OCI-LY3 (cell line): ENCODE data around the gene ARID5B.
A peak's percentile ranks its signal among the peaks of the same experiment; 100 is the strongest.

Source experiments
- H2AFZ ChIP-seq: fragments of 200-600, 300-600 bp; shearing (Covaris generic); 2 replicates; pipeline ENCODE4 v1.6.0; 2014; ENCODE audit warnings: antibody characterized with exemption, low read depth, low read length
- H3K27ac ChIP-seq: fragments of 200-600, 300-600 bp; sonication (generic); 2 replicates; pipeline ENCODE4 v1.5.1; 2014; ENCODE audit warnings: mild to moderate bottlenecking, low read length, moderate library complexity, mixed read lengths
- H3K27me3 ChIP-seq: fragments of 200-600, 300-600 bp; sonication (generic); 2 replicates; pipeline ENCODE4 v1.6.1; 2014; ENCODE audit warnings: low read depth, low read length, mixed read lengths
- H3K36me3 ChIP-seq: fragments of 200-600, 300-600 bp; sonication (generic); replicated peaks from 2 replicates; pipeline ENCODE3; 2014; ENCODE audit warnings: low read depth, low read length, mixed read lengths
- H3K4me1 ChIP-seq: fragments of 300-600, 200-600 bp; sonication (generic); 2 replicates; pipeline ENCODE4 v1.6.1; 2014; ENCODE audit warnings: low read length, mixed read lengths
- H3K4me2 ChIP-seq: fragments of 200-600, 300-600 bp; sonication (generic); 2 replicates; pipeline ENCODE4 v1.6.1; 2014; ENCODE audit warnings: low read length, mixed read lengths
- H3K4me3 ChIP-seq: fragments of 300-600, 200-600 bp; sonication (generic); 2 replicates; pipeline ENCODE4 v1.5.1; 2014; ENCODE audit warnings: antibody characterized with exemption, mild to moderate bottlenecking, low read length, moderate library complexity
- H3K79me2 ChIP-seq: fragments of 300-600, 200-600 bp; shearing (Covaris generic); 2 replicates; pipeline ENCODE4 v1.6.1; 2014; ENCODE audit warnings: mild to moderate bottlenecking, low read length, mixed read lengths
- H3K9ac ChIP-seq: fragments of 300-600, 200-600 bp; shearing (Covaris generic); 2 replicates; pipeline ENCODE4 v1.6.0; 2014; ENCODE audit warnings: mild to moderate bottlenecking, low read length, moderate library complexity
- H3K9me3 ChIP-seq: fragments of 200-600, 300-600 bp; shearing (Covaris generic); 2 replicates; pipeline ENCODE4 v1.6.1; 2014; ENCODE audit warnings: low read length, mixed read lengths; ENCODE audit not compliant: insufficient read depth
- H4K20me1 ChIP-seq: fragments of 200-600, 300-600 bp; sonication (generic); 2 replicates; pipeline ENCODE4 v1.6.1; 2016; ENCODE audit warnings: low read length, mixed read lengths; ENCODE audit not compliant: insufficient read depth
- CTCF ChIP-seq: fragments of 200-600, 300-600 bp; sonication (generic); IDR thresholded peaks from 2 replicates; pipeline ENCODE4 v1.5.1; 2014; ENCODE audit warnings: antibody characterized with exemption, low read length, low read depth
- EZH2phosphoT487 ChIP-seq: fragments of 200-600 bp; shearing (Covaris generic); IDR thresholded peaks from 2 replicates; pipeline ENCODE4 v1.6.1; 2018; ENCODE audit warnings: antibody characterized with exemption, mixed run types, low read depth

The ARID5B gene

GRCh38 chr10:61991166-61991565 lies 89.7 kb downstream of the ARID5B start:
- no peak overlapping the region for H2AFZ ChIP-seq
- H3K4me1 ChIP-seq = peaks cover 72% of the 10 kb centered on the region
- H3K27ac ChIP-seq = no peak overlapping the region

GRCh38 chr10:61992059-61992460 lies 90.6 kb downstream of the ARID5B start:
- no peak overlapping the region for H3K27ac ChIP-seq
- TF ChIP-seq CTCF = no peak
- no peak for TF ChIP-seq EZH2phosphoT487
- H3K9ac ChIP-seq = no peak overlapping the region
- no peak overlapping the region for H2AFZ ChIP-seq
- peak overlapping the region; percentile 68; the same call in 1 of the 2 replicates for H3K4me2 ChIP-seq
- H3K9me3 ChIP-seq = no peaks in the 10 kb centered on the region
- H3K27me3 ChIP-seq = no peaks in the 10 kb centered on the region
- peaks cover 63% of the 10 kb centered on the region for H3K4me1 ChIP-seq
- no peaks in the 10 kb centered on the region for H3K79me2 ChIP-seq
- H3K4me3 ChIP-seq = no peak overlapping the region
- no peaks in the 10 kb centered on the region for H3K36me3 ChIP-seq
- H4K20me1 ChIP-seq = no peaks in the 10 kb centered on the region

More at GRCh38 chr10:61991166-61991565, 89.7 kb downstream of the ARID5B start:
- Histone ChIP-seq H3K27me3 (no peaks in the 10 kb centered on the region), H3K9me3 (no peaks in the 10 kb centered on the region), H3K79me2 (no peaks in the 10 kb centered on the region), H4K20me1 (no peaks in the 10 kb centered on the region), H3K36me3 (no peaks in the 10 kb centered on the region), H3K4me3 (no peak overlapping the region), H3K4me2 (no peak overlapping the region), H3K9ac (no peak overlapping the region)
- TF ChIP-seq CTCF (no peak), EZH2phosphoT487 (no peak)

GRCh38 chr10:61992671-61993668 lies 91.5 kb downstream of the ARID5B start:
- H3K79me2 ChIP-seq = no peaks in the 10 kb centered on the region
- H2AFZ ChIP-seq = no peak overlapping the region
- H3K4me2 ChIP-seq = peak overlapping the region; percentile 68
- TF ChIP-seq CTCF = no peak
- TF ChIP-seq EZH2phosphoT487 = no peak
- H4K20me1 ChIP-seq = no peaks in the 10 kb centered on the region
- peak overlapping the region; percentile 34 for H3K4me3 ChIP-seq
- no peaks in the 10 kb centered on the region for H3K27me3 ChIP-seq
- H3K9ac ChIP-seq = no peak overlapping the region
- H3K36me3 ChIP-seq = no peaks in the 10 kb centered on the region
- H3K27ac ChIP-seq = no peak overlapping the region
- peaks cover 55% of the 10 kb centered on the region for H3K4me1 ChIP-seq
- no peaks in the 10 kb centered on the region for H3K9me3 ChIP-seq

GRCh38 chr10:61993711-61994401 lies 92.4 kb downstream of the ARID5B start:
- peak overlapping the region; percentile 68 for H3K4me2 ChIP-seq
- no peak overlapping the region for H3K27ac ChIP-seq
- H3K36me3 ChIP-seq = no peaks in the 10 kb centered on the region
- no peaks in the 10 kb centered on the region for H3K27me3 ChIP-seq
- no peaks in the 10 kb centered on the region for H4K20me1 ChIP-seq
- H2AFZ ChIP-seq = no peak overlapping the region
- no peaks in the 10 kb centered on the region for H3K9me3 ChIP-seq
- no peaks in the 10 kb centered on the region for H3K79me2 ChIP-seq
- H3K9ac ChIP-seq = no peak overlapping the region; the same call in 1 of the 2 replicates
- TF ChIP-seq EZH2phosphoT487 (no peak), CTCF (no peak)
- H3K4me1 ChIP-seq = peaks cover 51% of the 10 kb centered on the region
- H3K4me3 ChIP-seq = peak overlapping the region; percentile 34
